GM19467 (cell line): ENCODE results near the gene GREB1.
"Not testable (repeated sequence)": the region's sequence is repeated elsewhere in the genome, so short reads cannot be mapped to it uniquely, and the experiment has no call there.

Source experiments
- ATAC-seq: cut with Tn5 transposase; IDR thresholded peaks from one replicate; pipeline ENCODE4 v1.9.1; 2021; ENCODE audit warnings: mild to moderate bottlenecking, moderate library complexity; ENCODE audit not compliant: unreplicated experiment

Gene GREB1

DNA sequence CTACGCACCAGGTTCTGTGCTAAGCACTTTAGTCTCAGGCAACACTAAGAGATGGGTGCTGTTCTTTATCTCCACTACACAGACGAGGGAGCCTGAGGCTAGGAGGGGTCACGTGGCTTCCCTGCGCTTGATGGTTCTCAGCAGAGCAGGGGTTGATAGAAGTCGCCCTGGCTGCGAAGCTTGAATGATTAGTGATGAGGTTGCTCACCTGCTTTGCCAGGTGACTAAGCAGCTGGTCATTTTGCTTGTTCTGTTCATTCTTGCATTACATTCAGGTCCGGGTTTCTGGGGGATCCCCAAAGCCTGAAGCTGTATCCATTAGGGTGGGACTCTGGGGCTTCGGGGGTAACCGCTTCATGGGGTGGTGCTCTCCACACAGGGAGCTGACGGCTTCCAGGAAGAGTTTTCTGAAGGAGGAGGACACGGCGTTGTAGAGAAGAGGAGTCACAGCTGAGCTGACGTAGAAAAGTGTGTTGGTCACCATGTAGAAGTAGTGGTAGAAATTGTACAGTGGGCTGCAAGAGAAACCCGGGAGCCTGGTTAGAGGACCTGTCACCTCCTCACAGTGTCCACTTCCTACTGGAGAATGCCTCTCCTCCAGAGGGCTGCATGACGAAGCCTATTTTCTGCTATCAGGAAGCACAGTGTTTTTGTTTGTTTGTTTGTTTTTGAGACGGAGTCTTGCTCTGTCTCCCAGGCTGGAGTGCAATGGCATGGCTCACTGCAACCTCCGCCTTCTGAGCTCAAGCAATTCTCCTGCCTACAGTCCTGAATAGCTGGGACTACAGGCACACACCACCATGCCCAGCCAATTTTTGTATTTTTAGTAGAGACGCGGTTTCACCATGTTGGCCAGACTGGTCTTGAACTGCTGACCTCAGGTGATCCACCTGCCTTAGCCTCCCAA is 124.6 kb downstream of the GREB1 start:
- ATAC-seq, result no peak

DNA sequence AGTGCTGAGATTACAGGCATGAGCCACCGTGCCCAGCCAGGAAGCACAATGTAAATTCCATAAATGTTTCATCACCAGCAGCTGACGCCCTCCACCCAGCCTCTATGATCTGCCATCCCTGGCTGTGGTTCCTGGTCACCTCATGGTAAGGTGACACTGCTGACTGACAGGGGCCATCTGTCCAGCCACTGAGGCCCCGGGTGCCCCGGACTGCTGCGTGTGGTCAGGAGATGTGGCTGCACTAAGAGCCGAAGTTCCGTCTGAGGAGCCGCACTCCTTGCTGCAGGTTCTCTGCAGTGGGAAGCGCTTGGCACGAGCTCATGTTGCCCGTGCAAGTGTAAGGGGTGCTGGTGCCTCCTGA is 125.2 kb downstream of the GREB1 start:
- ATAC-seq, result no peak

DNA sequence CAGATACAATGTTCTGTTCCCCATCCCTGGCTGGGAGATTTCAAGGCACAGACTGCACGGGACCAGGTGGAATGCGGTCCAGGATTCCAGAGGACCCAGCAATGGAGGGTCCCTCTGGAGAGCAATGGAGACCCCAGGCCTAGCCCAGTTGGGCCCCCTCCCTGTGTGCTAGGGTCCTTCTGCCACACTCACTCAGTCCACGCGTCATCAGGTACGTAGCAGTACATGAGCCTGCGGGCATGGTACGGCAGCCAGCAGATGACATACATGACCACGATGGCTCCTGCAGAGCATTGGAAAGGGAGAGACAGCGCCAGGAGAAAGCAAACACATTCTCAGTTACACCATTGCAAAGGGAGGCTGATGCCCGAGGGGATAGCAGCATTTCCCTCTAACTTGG is 126.0 kb downstream of the GREB1 start:
- no peak for ATAC-seq

GRCh38 chr2:11660396-11660795 is 126.6 kb downstream of the GREB1 start:
- not testable (repeated sequence) for ATAC-seq

GRCh38 chr2:11661891-11662435 is 128.1 kb downstream of the GREB1 start:
- no peak for ATAC-seq

DNA sequence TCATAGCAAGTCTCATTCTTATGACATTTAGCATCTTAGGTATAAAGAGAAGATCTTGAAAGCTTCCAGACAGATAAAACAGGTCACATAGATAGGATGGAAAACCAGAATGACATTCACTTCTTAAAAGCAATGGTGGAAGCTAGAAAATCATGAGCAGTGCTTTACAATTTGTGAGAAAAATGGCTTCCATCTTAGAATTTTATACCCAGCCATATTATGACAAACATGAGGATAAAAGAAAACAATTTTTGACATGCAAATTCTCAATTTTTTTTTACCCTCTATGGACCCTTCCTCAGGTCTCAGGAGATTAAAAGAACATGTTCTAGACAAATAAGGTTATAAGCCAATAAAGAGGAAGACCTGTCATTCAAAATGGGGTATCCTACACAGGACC is 129.0 kb downstream of the GREB1 start:
- no peak for ATAC-seq

- no peak for ATAC-seq
These were observed 129.6 kb downstream of the GREB1 start for GRCh38 chr2:11663427-11663826.

GRCh38 chr2:11665028-11665427 is 131.2 kb downstream of the GREB1 start:
- no peak for ATAC-seq

DNA sequence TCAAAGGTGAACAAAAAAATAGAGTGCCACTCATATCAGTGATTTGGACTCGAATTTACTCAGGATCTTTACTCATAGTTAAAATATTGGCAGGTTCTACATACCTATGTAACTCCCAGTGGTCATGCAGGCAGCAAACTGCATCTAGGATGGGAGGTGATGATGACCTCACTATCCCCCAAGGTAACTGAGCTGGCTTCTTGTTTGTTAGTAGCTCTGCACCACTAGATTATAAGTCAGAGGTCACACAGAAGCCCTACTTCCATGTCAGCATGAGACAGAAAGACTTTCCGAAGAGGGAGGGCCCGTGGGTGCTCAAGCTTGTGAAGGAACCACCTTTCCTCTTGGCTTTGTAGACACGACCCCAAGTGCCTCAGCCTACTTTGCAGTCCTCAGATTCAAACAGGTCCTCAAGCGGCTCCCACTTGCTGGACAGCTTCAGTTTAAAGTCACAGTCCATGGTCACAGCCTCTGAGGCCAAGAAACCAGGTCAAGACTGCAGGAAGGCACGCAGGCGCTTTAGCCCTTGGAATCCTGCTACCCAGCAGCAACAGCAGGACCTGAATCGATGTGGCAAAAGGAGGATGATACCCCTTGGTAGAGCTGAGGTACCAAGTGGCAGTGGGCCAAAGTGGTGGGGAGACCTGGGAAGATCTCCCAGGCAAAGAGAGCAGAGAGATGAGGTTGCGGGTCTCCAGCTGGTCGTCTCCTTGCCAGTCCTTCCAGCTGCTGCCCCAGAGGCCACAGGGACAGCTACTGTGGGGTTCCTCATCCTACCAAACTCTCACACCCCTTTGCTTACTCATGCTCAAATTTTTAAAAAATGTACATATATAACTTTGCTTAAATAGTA is 131.9 kb downstream of the GREB1 start:
- ATAC-seq, result no peak

DNA sequence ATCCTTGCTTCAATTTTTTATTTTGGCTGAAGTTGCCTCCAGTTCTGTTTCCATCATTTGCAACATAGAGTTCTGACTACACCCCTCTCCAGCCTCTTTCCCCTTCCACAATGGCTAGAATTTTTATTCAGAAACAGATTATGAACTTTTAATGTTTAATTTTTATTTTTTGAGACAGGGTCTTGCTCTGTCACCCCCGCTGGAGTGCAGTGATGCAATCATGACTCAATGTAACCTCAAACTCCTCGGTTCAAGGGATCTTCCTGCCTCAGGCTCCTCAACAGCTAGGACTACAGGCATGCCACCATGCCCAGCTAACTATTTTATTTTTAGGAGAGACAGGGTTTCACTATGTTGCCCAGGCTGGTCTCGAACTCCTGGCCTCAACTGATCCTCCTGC is 133.3 kb downstream of the GREB1 start:
- no peak for ATAC-seq

GRCh38 chr2:11667866-11668637 is 134.2 kb downstream of the GREB1 start:
- ATAC-seq, result no peak

- ATAC-seq, result no peak
These were observed 135.8 kb downstream of the GREB1 start, which contains the start of gene NTSR2 for GRCh38 chr2:11669454-11670291. Gene NTSR2 (minus strand): TSS chr2:11670195. CDS start chr2:11670129, 66 bp downstream.

DNA sequence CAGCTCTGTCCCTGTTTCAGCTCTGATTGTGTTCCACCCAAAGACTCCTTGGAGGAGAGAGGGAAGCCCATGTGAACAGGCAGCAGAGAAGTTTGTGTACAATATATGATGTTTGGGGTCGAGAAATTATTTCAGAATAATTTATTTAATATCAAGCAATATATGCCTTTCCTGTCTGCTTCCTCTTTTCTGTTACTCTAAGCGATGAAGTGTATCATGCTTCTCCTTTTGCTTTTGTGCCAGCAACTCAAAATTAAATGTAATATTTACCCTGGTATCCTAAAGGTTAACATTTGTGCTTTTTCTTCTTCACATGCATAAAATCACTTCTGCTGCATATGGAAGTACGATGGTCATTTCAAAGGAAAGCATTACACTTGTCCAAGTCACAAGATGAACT is 138.6 kb downstream of the GREB1 start:
- no peak for ATAC-seq

DNA sequence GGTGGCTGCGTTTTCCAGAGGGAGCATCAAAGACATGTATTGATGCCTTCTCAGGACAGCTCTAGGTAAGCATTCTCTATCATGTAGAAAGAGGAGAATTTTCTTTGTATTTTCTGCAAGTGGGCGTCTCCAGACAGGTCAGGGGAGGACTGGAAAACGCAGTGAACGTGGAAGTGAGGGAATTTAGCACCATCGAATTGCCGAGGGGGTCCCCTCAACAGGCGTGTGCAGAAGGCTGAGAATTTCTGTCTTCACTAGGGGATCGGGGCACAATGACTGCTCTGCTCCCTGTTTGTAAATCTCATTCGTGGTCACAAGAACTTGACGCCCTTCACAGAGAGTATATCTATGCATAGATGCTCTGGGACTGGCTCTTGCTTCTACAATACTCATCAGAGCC is 141.1 kb downstream of the GREB1 start:
- ATAC-seq, result no peak

- no peak for ATAC-seq
These were observed 141.7 kb downstream of the GREB1 start for GRCh38 chr2:11675423-11676112.

DNA sequence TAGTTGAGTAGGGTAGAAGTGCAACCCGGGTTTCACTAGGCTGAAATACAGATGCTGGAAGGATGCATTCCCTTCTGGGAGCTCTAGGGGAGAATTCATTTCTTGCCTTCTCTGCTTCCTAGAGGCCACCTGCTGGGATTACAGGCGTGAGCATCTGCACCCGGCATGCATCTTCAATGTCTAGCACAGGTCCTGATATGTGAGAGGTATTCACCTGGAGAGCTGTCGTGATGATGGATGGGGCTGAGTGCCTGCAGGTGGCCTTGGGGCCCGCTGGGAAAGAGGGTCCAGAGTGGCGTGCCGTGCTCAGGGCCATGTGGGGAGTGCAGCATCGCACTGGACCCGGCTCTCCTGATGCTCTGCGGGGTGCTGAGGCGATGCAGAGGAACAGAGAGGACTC is 142.8 kb downstream of the GREB1 start:
- ATAC-seq, result no peak

- no peak for ATAC-seq
These were observed 143.6 kb downstream of the GREB1 start for GRCh38 chr2:11677136-11678055.

DNA sequence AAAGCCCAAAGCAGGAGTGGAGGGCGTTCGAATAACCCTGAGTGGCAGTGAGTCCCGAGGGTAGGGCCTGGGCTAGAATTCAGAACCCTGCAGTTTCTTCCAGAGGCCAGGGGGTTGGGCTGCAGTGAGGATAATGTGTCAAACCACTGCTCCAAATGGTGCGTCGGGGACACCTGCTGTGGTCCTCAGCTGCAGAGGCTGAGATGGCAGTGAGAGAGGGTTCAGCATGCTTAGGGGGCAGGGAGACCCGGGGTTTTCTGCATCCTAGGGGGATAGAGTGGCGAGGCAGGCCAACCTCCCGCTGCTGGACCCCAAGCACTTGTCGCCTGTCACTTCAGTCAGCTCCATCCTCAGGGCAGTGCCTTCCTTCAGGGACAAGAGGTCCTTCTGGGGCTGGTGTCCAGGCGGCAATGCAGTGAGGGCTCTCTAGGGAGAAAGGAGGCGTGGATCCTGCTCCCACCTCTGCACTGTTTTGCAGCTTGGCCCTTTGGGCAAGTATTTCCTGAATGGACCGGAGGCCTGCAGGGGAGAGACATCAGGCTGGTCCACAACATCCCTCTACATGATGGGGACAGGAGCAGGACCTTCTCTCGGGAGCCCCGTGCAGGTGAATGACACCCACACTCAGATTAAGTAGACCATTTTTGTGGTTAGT is 144.6 kb downstream of the GREB1 start:
- no peak for ATAC-seq
